GM12801 (cell line): Measurements from ENCODE around the gene MYO7A.

Experiments
- CTCF ChIP-seq: IDR thresholded peaks from one replicate; pipeline ENCODE4 v1.5.1; 2011; ENCODE audit warnings: control low read depth; ENCODE audit not compliant: insufficient read length; ENCODE audit errors: extremely low read depth

The MYO7A gene

GRCh38 chr11:77083566-77084245 lies 44.3 kb upstream of the MYO7A start:
- TF ChIP-seq CTCF = no peak

- no peak for TF ChIP-seq CTCF
Measured at GRCh38 chr11:77084581-77085191, 43.4 kb upstream of the MYO7A start.

GRCh38 chr11:77085652-77086051 lies 42.4 kb upstream of the MYO7A start:
- TF ChIP-seq CTCF = no peak

GRCh38 chr11:77086521-77087472 lies 41.2 kb upstream of the MYO7A start:
- TF ChIP-seq CTCF = no peak

- no peak for TF ChIP-seq CTCF
Measured at GRCh38 chr11:77087723-77088225, 40.3 kb upstream of the MYO7A start.

GRCh38 chr11:77088236-77089003 lies 39.6 kb upstream of the MYO7A start:
- no peak for TF ChIP-seq CTCF

- TF ChIP-seq CTCF = no peak
Measured at GRCh38 chr11:77089004-77089545, 39.0 kb upstream of the MYO7A start.
